Caco-2 (cell line): Measurements from ENCODE around the gene NSG1. TPM values are rescaled to one million over a fixed set of nuclear protein-coding genes. Genes with fewer than 3 reads are reported as not detected.

Experiments
- BruUV-seq: library from RNA; stranded (reverse); fragments of 400-500 nt; replicated peaks from 2 replicates; lab custom pipeline; 2021; lab: Mats Ljungman, UMichigan
- CTCF ChIA-PET: fragments of 300-600 bp; sonication (Branson Sonifier 250); formaldehyde crosslinking; loops from one replicate; lab custom pipeline; 2022; ENCODE audit warnings: antibody characterized with exemption; lab: Charles Lee
- POLR2A ChIA-PET: fragments of 300-600 bp; sonication (Branson Sonifier 250); formaldehyde crosslinking; loops from one replicate; lab custom pipeline; 2022; ENCODE audit warnings: antibody characterized with exemption; lab: Charles Lee
- DNase-seq, 2 experiments: peaks; one replicate each; pipeline versions ENCODE4 v3.0.0 to v3.0.0-alpha.2; 2020 to 2022
- H3K27me3 ChIP-seq: replicated peaks from 2 replicates; pipeline ENCODE4 v1.6.0; 2011; ENCODE audit warnings: low read length; ENCODE audit not compliant: control insufficient read depth, insufficient read depth
- H3K36me3 ChIP-seq: 2 replicates; pipeline ENCODE4 v1.5.1; 2011; ENCODE audit warnings: low read length; ENCODE audit not compliant: control insufficient read depth, insufficient read depth
- H3K4me1 ChIP-seq: fragments of 250-450 bp; sonication (Bioruptor Pico); 2 replicates; pipeline ENCODE4 v1.5.1; 2020; ENCODE audit warnings: mild to moderate bottlenecking
- H3K4me3 ChIP-seq: 2 replicates; pipeline ENCODE4 v1.5.1; 2011; ENCODE audit warnings: low read depth, mild to moderate bottlenecking, control low read depth, low read length
- H3K9me3 ChIP-seq: fragments of 250-450 bp; sonication (Bioruptor Pico); 2 replicates; pipeline ENCODE4 v1.5.1; 2020; ENCODE audit warnings: mild to moderate bottlenecking, moderate library complexity
- H3K27ac Mint-ChIP-seq: one replicate; pipeline ENCODE4 v1.8.0; 2022; ENCODE audit warnings: mixed read lengths; ENCODE audit not compliant: unreplicated experiment
- H3K27me3 Mint-ChIP-seq: one replicate; pipeline ENCODE4 v1.8.0; 2022; ENCODE audit warnings: mixed read lengths; ENCODE audit not compliant: insufficient read depth, unreplicated experiment
- H3K36me3 Mint-ChIP-seq: one replicate; pipeline ENCODE4 v1.8.0; 2022; ENCODE audit warnings: mild to moderate bottlenecking, mixed read lengths; ENCODE audit not compliant: insufficient read depth, unreplicated experiment
- H3K4me1 Mint-ChIP-seq: one replicate; pipeline ENCODE4 v1.8.0; 2022; ENCODE audit warnings: low read depth, mixed read lengths; ENCODE audit not compliant: unreplicated experiment
- H3K4me3 Mint-ChIP-seq: one replicate; pipeline ENCODE4 v1.8.0; 2022; ENCODE audit warnings: mild to moderate bottlenecking, moderate library complexity, mixed read lengths; ENCODE audit not compliant: unreplicated experiment
- H3K9me3 Mint-ChIP-seq: one replicate; pipeline ENCODE4 v1.8.0; 2022; ENCODE audit warnings: mixed read lengths; ENCODE audit not compliant: unreplicated experiment
- CTCF ChIP-seq, 2 experiments: fragments of 200-600 bp in 1 of 2; IDR thresholded peaks; 1 replicate in 1 of 2; 2 replicates in 1 of 2; pipeline versions ENCODE4 v1.5.1 to v1.8.0; 2011 to 2022; ENCODE audit warnings: antibody characterized with exemption in 1 of 2, control low read depth in 1 of 2, inconsistent platforms in 1 of 2, low read depth in 1 of 2, low read length in 1 of 2, mild to moderate bottlenecking in 1 of 2, moderate library complexity in 1 of 2; ENCODE audit not compliant: insufficient read depth in 1 of 2, severe bottlenecking in 1 of 2, unreplicated experiment in 1 of 2
- intact Hi-C: fragments of 100-400 bp; cut with micrococcal nuclease; formaldehyde crosslinking; loops from one replicate; pipeline ENCODE4 v1.10.0; 2022; ENCODE audit not compliant: unreplicated experiment
- total RNA-seq: library from RNA; stranded (reverse); gene quantifications from 2 replicates; pipeline ENCODE4 v1.2.3, GENCODE V29; 2022

The NSG1 gene
- total RNA-seq, 1 experiment from 2014 or later, result 7.2 TPM

- intact Hi-C loops, result no loop called here
Observed at GRCh38 chr4:4392501-4393183, 5.7 kb downstream of the NSG1 start.

GRCh38 chr4:4394644-4395043, 7.7 kb downstream of the NSG1 start:
- CTCF ChIA-PET, result no interaction called here
- peaks cover 14% of the 10 kb centered on the region for H3K27me3 Mint-ChIP-seq

More at GRCh38 chr4:4392501-4393183, 5.7 kb downstream of the NSG1 start:
- Mint-ChIP-seq H3K4me1 (no peaks in the 10 kb centered on the region), H3K4me3 (no peak overlapping the region), H3K36me3 (peaks cover 4% of the 10 kb centered on the region), H3K9me3 (no peaks in the 10 kb centered on the region), H3K27ac (no peak overlapping the region), H3K27me3 (peaks cover 21% of the 10 kb centered on the region)
- no TSS peak for BruUV-seq
- Histone ChIP-seq H3K36me3 (no peaks in the 10 kb centered on the region), H3K4me1 (peaks cover 6% of the 10 kb centered on the region; the same call in 1 of the 2 replicates), H3K9me3 (no peaks in the 10 kb centered on the region), H3K4me3 (no peak overlapping the region), H3K27me3 (no peaks in the 10 kb centered on the region)
- no peak for DNase-seq
- CTCF ChIA-PET, result no interaction called here
- POLR2A ChIA-PET, result no interaction called here
- TF ChIP-seq CTCF (IDR thresholded peaks at IDR 0.05; ENCODE audit: insufficient read depth in 1 of 2, low read depth in 1 of 2, low read length in 1 of 2, severe bottlenecking in 1 of 2, unreplicated experiment in 1 of 2), result no peak

GRCh38 chr4:4395371-4395770, 8.5 kb downstream of the NSG1 start:
- POLR2A ChIA-PET, result no interaction called here
- no peak for TF ChIP-seq CTCF (IDR thresholded peaks at IDR 0.05; ENCODE audit: insufficient read depth in 1 of 2, low read depth in 1 of 2, low read length in 1 of 2, severe bottlenecking in 1 of 2, unreplicated experiment in 1 of 2)
- Histone ChIP-seq H3K4me3 (no peak overlapping the region), H3K4me1 (no peaks in the 10 kb centered on the region), H3K9me3 (no peaks in the 10 kb centered on the region), H3K36me3 (no peaks in the 10 kb centered on the region), H3K27me3 (no peaks in the 10 kb centered on the region)
- BruUV-seq, result no TSS peak
- H3K27ac Mint-ChIP-seq, result no peak overlapping the region
- H3K27me3 Mint-ChIP-seq, result peaks cover 13% of the 10 kb centered on the region
- intact Hi-C loops, result no loop called here
- H3K4me1 Mint-ChIP-seq, result no peaks in the 10 kb centered on the region
- no peaks in the 10 kb centered on the region for H3K9me3 Mint-ChIP-seq
- no peak overlapping the region for H3K4me3 Mint-ChIP-seq
- CTCF ChIA-PET, result no interaction called here
- H3K36me3 Mint-ChIP-seq, result no peaks in the 10 kb centered on the region
- DNase-seq, result no peak

More at GRCh38 chr4:4394644-4395043, 7.7 kb downstream of the NSG1 start:
- intact Hi-C loops, result no loop called here
- Histone ChIP-seq H3K9me3 (no peaks in the 10 kb centered on the region), H3K4me3 (no peak overlapping the region), H3K36me3 (no peaks in the 10 kb centered on the region), H3K4me1 (no peaks in the 10 kb centered on the region), H3K27me3 (no peaks in the 10 kb centered on the region)
- Mint-ChIP-seq H3K4me1 (no peaks in the 10 kb centered on the region), H3K27ac (no peak overlapping the region), H3K9me3 (no peaks in the 10 kb centered on the region), H3K4me3 (no peak overlapping the region), H3K36me3 (peaks cover 2% of the 10 kb centered on the region)
- TF ChIP-seq CTCF (IDR thresholded peaks at IDR 0.05; ENCODE audit: insufficient read depth in 1 of 2, low read depth in 1 of 2, low read length in 1 of 2, severe bottlenecking in 1 of 2, unreplicated experiment in 1 of 2), result no peak
- POLR2A ChIA-PET, result no interaction called here
- no TSS peak for BruUV-seq
- no peak for DNase-seq
